ENCODE measurements around the gene TXNDC16. TPM values are rescaled to one million over a fixed set of nuclear protein-coding genes. Genes with fewer than 3 reads are reported as not detected.

TXNDC16 gene
- total RNA-seq, 4 donors from 2014 or later: 8.5 to 12.6 (median 9.9) TPM

DNA sequence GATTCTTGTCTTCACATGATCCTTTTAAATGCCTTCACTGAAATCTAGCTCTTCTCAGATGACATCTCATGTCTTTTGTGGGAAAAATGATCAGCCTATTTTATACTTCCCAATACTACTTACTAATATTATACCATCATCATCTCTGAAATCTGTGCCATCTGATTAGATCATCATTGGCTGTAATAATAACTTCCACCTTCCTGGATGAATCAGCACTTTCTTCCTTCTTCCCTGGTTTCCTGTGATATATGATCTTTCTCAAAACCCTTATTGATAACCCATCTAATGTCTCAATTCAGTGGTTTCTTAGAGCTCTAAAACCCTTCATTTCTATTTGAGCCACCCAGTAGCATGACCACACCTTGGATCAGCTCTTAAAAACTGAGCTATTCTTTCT is 31.2 kb upstream of the TXNDC16 start:
- no peak for TF ChIP-seq CTCF (IDR thresholded peaks at IDR 0.05; ENCODE audit: low read depth)

- no peak for TF ChIP-seq CTCF (IDR thresholded peaks at IDR 0.05; ENCODE audit: low read depth)
Observed at GRCh38 chr14:52575858-52576257, 23.6 kb upstream of the TXNDC16 start.

- no peak for TF ChIP-seq CTCF (IDR thresholded peaks at IDR 0.05; ENCODE audit: low read depth)
Observed at GRCh38 chr14:52563120-52563519, 10.8 kb upstream of the TXNDC16 start.

DNA sequence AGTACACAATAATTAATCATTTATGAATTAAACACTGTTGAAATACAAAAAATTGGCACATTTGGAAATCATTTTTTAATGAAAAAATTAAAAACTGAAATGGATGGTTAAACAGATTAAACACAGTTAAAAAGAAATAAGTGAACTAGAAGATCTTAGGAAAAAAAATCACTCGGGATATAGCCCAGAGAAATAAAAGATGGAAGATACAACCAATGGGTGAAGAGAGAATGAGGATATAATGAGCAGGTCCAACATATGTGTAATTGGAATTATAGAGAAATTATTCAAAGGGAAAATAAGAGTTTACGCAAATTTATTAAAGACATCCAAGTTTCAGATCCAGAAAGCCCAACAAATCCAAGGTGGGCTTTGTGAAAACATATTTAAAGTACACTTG is 6.4 kb upstream of the TXNDC16 start:
- TF ChIP-seq CTCF (IDR thresholded peaks at IDR 0.05; ENCODE audit: low read depth): no peak

DNA sequence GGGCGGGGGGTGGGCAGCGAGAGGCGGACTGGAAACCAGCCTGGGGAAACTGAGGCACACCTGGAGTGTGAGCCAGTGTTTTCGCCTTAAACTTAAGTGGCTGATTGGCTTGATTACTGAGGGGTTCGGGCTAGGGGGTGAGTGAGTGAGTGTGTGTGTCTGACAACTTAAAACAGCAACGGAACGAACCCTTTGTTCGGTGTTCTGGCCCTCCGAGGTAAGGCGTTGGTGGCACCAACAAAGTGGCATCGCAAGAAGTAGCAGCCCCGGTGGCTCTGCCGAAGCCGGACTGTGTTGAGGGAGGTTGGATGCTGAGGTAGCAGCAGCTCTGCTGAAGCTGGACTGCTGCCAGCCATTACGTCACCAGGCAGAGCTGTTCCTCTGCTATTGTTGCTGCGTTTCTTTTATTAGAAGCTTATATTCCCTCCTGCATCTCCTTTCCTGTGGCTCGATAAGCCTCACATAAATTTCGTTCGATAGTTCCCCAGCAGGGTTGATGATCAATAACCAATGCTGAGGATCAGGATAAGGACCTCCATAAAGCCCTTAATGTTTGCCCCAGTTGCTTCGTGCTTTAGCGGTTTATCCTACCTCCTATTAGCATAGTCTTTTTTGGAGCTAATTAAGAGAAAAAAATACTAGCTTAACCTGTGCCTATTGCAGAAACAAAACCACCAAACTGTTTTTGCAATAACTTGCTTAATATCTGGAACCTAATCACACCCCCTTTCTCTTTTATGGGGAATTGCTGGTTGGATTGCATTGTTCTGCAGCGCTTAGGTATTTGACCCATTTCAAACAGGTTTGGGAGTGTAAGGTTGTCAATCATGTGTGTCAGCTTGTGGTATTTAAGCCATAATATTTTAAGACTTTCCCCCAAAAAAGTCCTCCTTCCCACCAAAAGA is 1.6 kb upstream of the TXNDC16 start:
- TF ChIP-seq CTCF (IDR thresholded peaks at IDR 0.05; ENCODE audit: low read depth): no peak

GRCh38 chr14:52553002-52553670 is 831 bp upstream of the TXNDC16 start:
- TF ChIP-seq CTCF (IDR thresholded peaks at IDR 0.05; ENCODE audit: low read depth): no peak

DNA sequence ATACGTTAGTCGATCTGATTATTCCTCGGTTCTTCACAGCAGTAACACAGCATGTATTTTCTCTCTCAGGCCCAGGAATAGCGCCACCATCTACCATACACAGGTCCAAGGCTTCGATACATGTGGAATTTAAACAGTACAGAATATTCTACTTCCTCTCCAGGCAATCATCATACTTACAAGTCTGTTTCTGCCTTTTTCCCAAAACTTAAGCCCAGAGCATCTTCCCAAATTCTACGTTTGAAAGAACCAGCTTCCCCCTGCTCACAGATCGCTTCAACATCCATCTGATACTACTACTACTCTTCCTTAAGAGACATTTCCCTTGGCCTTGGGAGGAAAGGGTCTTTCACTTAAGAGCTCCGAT is 626 bp downstream of the TXNDC16 start:
- TF ChIP-seq CTCF (IDR thresholded peaks at IDR 0.05; ENCODE audit: low read depth): no peak
